Activated CD4-positive, alpha-beta T cell treated with anti-CD3 and anti-CD28 coated beads, Interleukin-2, amount 10 ng/mL, durations not matched to agents 24 days and 14 days (primary cell): ENCODE data around the gene SLC22A23. TPM values are rescaled to one million over a fixed set of nuclear protein-coding genes. Genes with fewer than 3 reads are reported as not detected.
"Not testable (repeated sequence)": the region's sequence is repeated elsewhere in the genome, so short reads cannot be mapped to it uniquely, and the experiment has no call there.

ENCODE experiments used
- DNase-seq: peaks from one replicate; pipeline ENCODE4 v3.0.0; 2022
- H3K27ac Mint-ChIP-seq: one replicate; pipeline ENCODE4 v1.8.0; 2022; ENCODE audit warnings: mild to moderate bottlenecking, mixed read lengths
- H3K27me3 Mint-ChIP-seq: one replicate; pipeline ENCODE4 v1.8.0; 2022; ENCODE audit warnings: mixed read lengths
- H3K36me3 Mint-ChIP-seq: one replicate; pipeline ENCODE4 v1.8.0; 2022; ENCODE audit warnings: low read depth, mild to moderate bottlenecking, mixed read lengths
- H3K4me1 Mint-ChIP-seq: one replicate; pipeline ENCODE4 v1.8.0; 2021; ENCODE audit warnings: mixed read lengths
- H3K4me3 Mint-ChIP-seq: one replicate; pipeline ENCODE4 v1.8.0; 2022; ENCODE audit warnings: mild to moderate bottlenecking, moderate library complexity, mixed read lengths
- H3K9me3 Mint-ChIP-seq: one replicate; pipeline ENCODE4 v1.8.0; 2021; ENCODE audit warnings: mixed read lengths
- intact Hi-C: fragments of 100-400 bp; cut with micrococcal nuclease; formaldehyde crosslinking; loops from one replicate; pipeline ENCODE4 v1.15.1; 2023
- total RNA-seq: library from RNA; stranded (reverse); gene quantifications from 2 replicates; pipeline ENCODE4 v1.2.3, GENCODE V29; 2022

SLC22A23 gene
- total RNA-seq, 1 donor from 2014 or later, result 0.12 TPM

- H3K4me1 Mint-ChIP-seq, result peaks cover 4% of the 10 kb centered on the region
Measured at GRCh38 chr6:3380344-3381232, 76.3 kb downstream of the SLC22A23 start.

GRCh38 chr6:3379482-3380060, 77.3 kb downstream of the SLC22A23 start:
- Mint-ChIP-seq H3K4me3 (no peak overlapping the region), H3K27me3 (peaks cover 10% of the 10 kb centered on the region), H3K27ac (no peak overlapping the region), H3K9me3 (no peaks in the 10 kb centered on the region), H3K4me1 (peaks cover 4% of the 10 kb centered on the region), H3K36me3 (no peaks in the 10 kb centered on the region)
- intact Hi-C loops, result no loop called here
- DNase-seq, result no peak

More at GRCh38 chr6:3380344-3381232, 76.3 kb downstream of the SLC22A23 start:
- no peak overlapping the region for H3K4me3 Mint-ChIP-seq
- H3K36me3 Mint-ChIP-seq, result no peaks in the 10 kb centered on the region
- peaks cover 10% of the 10 kb centered on the region for H3K27me3 Mint-ChIP-seq
- H3K9me3 Mint-ChIP-seq, result no peaks in the 10 kb centered on the region
- intact Hi-C loops, result no loop called here
- no peak for DNase-seq
- no peak overlapping the region for H3K27ac Mint-ChIP-seq

GRCh38 chr6:3378808-3379207, 78.0 kb downstream of the SLC22A23 start:
- H3K36me3 Mint-ChIP-seq, H3K4me3 Mint-ChIP-seq, H3K27ac Mint-ChIP-seq, H3K4me1 Mint-ChIP-seq, intact Hi-C loops, H3K9me3 Mint-ChIP-seq, DNase-seq: not testable (repeated sequence)
- H3K27me3 Mint-ChIP-seq, result peaks cover 10% of the 10 kb centered on the region

- H3K4me1 Mint-ChIP-seq, H3K36me3 Mint-ChIP-seq, H3K4me3 Mint-ChIP-seq, H3K9me3 Mint-ChIP-seq, intact Hi-C loops, H3K27ac Mint-ChIP-seq, DNase-seq: not testable (repeated sequence)
- peaks cover 10% of the 10 kb centered on the region for H3K27me3 Mint-ChIP-seq
Measured at GRCh38 chr6:3378398-3378782, 78.5 kb downstream of the SLC22A23 start.

GRCh38 chr6:3377536-3378397, 79.1 kb downstream of the SLC22A23 start:
- H3K4me3 Mint-ChIP-seq, result no peak overlapping the region
- no peak for DNase-seq
- H3K9me3 Mint-ChIP-seq, result no peaks in the 10 kb centered on the region
- intact Hi-C loops, result no loop called here
- no peak overlapping the region for H3K27ac Mint-ChIP-seq
- no peaks in the 10 kb centered on the region for H3K36me3 Mint-ChIP-seq
- H3K4me1 Mint-ChIP-seq, result peaks cover 4% of the 10 kb centered on the region
- H3K27me3 Mint-ChIP-seq, result peaks cover 10% of the 10 kb centered on the region

GRCh38 chr6:3376893-3377535, 79.8 kb downstream of the SLC22A23 start:
- Mint-ChIP-seq H3K27me3 (peaks cover 10% of the 10 kb centered on the region), H3K4me1 (peaks cover 4% of the 10 kb centered on the region), H3K9me3 (no peaks in the 10 kb centered on the region), H3K36me3 (no peaks in the 10 kb centered on the region), H3K27ac (no peak overlapping the region), H3K4me3 (no peak overlapping the region)
- intact Hi-C loops, result no loop called here
- DNase-seq, result no peak

- Mint-ChIP-seq H3K9me3 (no peaks in the 10 kb centered on the region), H3K4me1 (peaks cover 4% of the 10 kb centered on the region), H3K27me3 (peaks cover 10% of the 10 kb centered on the region), H3K27ac (no peak overlapping the region), H3K4me3 (no peak overlapping the region), H3K36me3 (no peaks in the 10 kb centered on the region)
- DNase-seq, result no peak
- intact Hi-C loops, result no loop called here
Measured at GRCh38 chr6:3376064-3376463, 80.8 kb downstream of the SLC22A23 start.

GRCh38 chr6:3373597-3374203, 83.2 kb downstream of the SLC22A23 start:
- H3K27ac Mint-ChIP-seq, result no peak overlapping the region
- H3K36me3 Mint-ChIP-seq, result no peaks in the 10 kb centered on the region
- H3K9me3 Mint-ChIP-seq, result no peaks in the 10 kb centered on the region
- intact Hi-C loops, result no loop called here
- no peak for DNase-seq
- peaks cover 4% of the 10 kb centered on the region for H3K4me1 Mint-ChIP-seq
- peaks cover 6% of the 10 kb centered on the region for H3K27me3 Mint-ChIP-seq
- H3K4me3 Mint-ChIP-seq, result no peak overlapping the region

GRCh38 chr6:3372912-3373554, 83.8 kb downstream of the SLC22A23 start:
- Mint-ChIP-seq H3K36me3 (no peaks in the 10 kb centered on the region), H3K4me3 (no peak overlapping the region), H3K9me3 (no peaks in the 10 kb centered on the region), H3K4me1 (peaks cover under 1% of the 10 kb centered on the region), H3K27ac (no peak overlapping the region), H3K27me3 (peaks cover 9% of the 10 kb centered on the region)
- intact Hi-C loops, result no loop called here
- DNase-seq, result no peak

- Mint-ChIP-seq H3K4me1 (no peaks in the 10 kb centered on the region), H3K9me3 (no peaks in the 10 kb centered on the region), H3K27me3 (peaks cover 9% of the 10 kb centered on the region), H3K36me3 (no peaks in the 10 kb centered on the region), H3K27ac (no peak overlapping the region), H3K4me3 (no peak overlapping the region)
- DNase-seq, result no peak
- intact Hi-C loops, result no loop called here
Measured at GRCh38 chr6:3372184-3372846, 84.5 kb downstream of the SLC22A23 start.

GRCh38 chr6:3371222-3371949, 85.5 kb downstream of the SLC22A23 start:
- no peak for DNase-seq
- H3K9me3 Mint-ChIP-seq, result no peaks in the 10 kb centered on the region
- no peak overlapping the region for H3K27ac Mint-ChIP-seq
- intact Hi-C loops, result no loop called here
- H3K27me3 Mint-ChIP-seq, result peaks cover 11% of the 10 kb centered on the region
- no peaks in the 10 kb centered on the region for H3K4me1 Mint-ChIP-seq
- no peak overlapping the region for H3K4me3 Mint-ChIP-seq
- no peaks in the 10 kb centered on the region for H3K36me3 Mint-ChIP-seq
